Upper lobe of right lung (tissue), 1 donor: Measurements from ENCODE around the gene RAD51C. TPM values are rescaled to one million over a fixed set of nuclear protein-coding genes. Genes with fewer than 3 reads are reported as not detected.
A peak's percentile ranks its signal among the peaks of the same experiment; 100 is the strongest.
"Not testable (repeated sequence)": the region's sequence is repeated elsewhere in the genome, so short reads cannot be mapped to it uniquely, and the experiment has no call there.

Source experiments
- ATAC-seq: fragments of 200-7000 bp; cut with Tn5 transposase; one replicate; pipeline ENCODE4 v1.9.1; 2020; ENCODE audit warnings: mild to moderate bottlenecking, moderate library complexity
- DNase-seq: peaks from one replicate; pipeline ENCODE4 v3.0.0-alpha.2; 2020
- H3K27ac ChIP-seq: fragments of 200-600 bp; one replicate; pipeline ENCODE4 v1.8.0; 2022
- H3K27me3 ChIP-seq: fragments of 200-600 bp; one replicate; pipeline ENCODE4 v1.8.0; 2022; ENCODE audit warnings: mild to moderate bottlenecking
- H3K36me3 ChIP-seq: fragments of 200-600 bp; one replicate; pipeline ENCODE4 v1.8.0; 2022
- H3K4me1 ChIP-seq: fragments of 200-600 bp; one replicate; pipeline ENCODE4 v1.8.0; 2022
- H3K4me3 ChIP-seq: fragments of 200-600 bp; one replicate; pipeline ENCODE4 v1.8.0; 2022; ENCODE audit warnings: mild to moderate bottlenecking
- H3K9me3 ChIP-seq: fragments of 200-600 bp; one replicate; pipeline ENCODE4 v1.8.0; 2022
- intact Hi-C: fragments of 100-400 bp; cut with DNase I; formaldehyde crosslinking; loops from one replicate; pipeline ENCODE4 v1.11.0; 2022
- total RNA-seq: library from RNA; stranded (reverse); fragmentation: NEBNext Ultra II Directional; extraction: Animal tissue kit (Norgen Biotek cat#: 25700); gene quantifications from one replicate; pipeline ENCODE4 v1.2.1, GENCODE V29; 2021
- TF ChIP-seq, protein P1 (sequence below): fragments of 200-600 bp; IDR thresholded peaks from one replicate; pipeline ENCODE4 v1.8.0; 2022; ENCODE audit warnings: antibody characterized with exemption
- donor health status: DM: no; HTN: yes; CAD: no; lungs with severe emphysema.

RAD51C gene
- total RNA-seq, 1 donor from 2014 or later: 15.3 TPM

DNA sequence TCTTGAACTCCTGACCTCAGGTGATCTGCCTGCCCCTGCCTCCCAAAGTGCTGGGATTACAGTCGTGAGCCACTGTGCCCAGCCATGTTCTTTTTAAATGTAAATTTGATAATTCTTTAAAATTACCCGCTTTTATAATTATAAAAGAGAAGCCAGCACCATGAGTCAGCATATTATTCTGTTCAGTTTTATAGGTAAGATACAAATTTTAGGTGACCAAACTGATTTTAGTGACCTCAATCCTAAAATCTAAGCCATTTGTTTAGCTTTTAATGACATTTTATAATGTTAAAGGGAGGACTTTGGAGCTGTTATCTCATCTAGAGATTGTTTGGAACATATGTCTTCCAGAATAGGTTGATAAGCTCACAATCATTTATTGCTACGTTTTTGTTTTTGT, 42.4 kb downstream of the RAD51C start:
- ATAC-seq (no peak), DNase-seq (no peak)
- Histone ChIP-seq H3K4me3 (no peak overlapping the region), H3K9me3 (no peaks in the 10 kb centered on the region), H3K27ac (no peak overlapping the region), H3K4me1 (no peaks in the 10 kb centered on the region), H3K27me3 (no peaks in the 10 kb centered on the region), H3K36me3 (peaks cover 4% of the 10 kb centered on the region)
- TF ChIP-seq, protein P1, sequence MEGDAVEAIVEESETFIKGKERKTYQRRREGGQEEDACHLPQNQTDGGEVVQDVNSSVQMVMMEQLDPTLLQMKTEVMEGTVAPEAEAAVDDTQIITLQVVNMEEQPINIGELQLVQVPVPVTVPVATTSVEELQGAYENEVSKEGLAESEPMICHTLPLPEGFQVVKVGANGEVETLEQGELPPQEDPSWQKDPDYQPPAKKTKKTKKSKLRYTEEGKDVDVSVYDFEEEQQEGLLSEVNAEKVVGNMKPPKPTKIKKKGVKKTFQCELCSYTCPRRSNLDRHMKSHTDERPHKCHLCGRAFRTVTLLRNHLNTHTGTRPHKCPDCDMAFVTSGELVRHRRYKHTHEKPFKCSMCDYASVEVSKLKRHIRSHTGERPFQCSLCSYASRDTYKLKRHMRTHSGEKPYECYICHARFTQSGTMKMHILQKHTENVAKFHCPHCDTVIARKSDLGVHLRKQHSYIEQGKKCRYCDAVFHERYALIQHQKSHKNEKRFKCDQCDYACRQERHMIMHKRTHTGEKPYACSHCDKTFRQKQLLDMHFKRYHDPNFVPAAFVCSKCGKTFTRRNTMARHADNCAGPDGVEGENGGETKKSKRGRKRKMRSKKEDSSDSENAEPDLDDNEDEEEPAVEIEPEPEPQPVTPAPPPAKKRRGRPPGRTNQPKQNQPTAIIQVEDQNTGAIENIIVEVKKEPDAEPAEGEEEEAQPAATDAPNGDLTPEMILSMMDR: no peak
- intact Hi-C loops: no loop called here

DNA sequence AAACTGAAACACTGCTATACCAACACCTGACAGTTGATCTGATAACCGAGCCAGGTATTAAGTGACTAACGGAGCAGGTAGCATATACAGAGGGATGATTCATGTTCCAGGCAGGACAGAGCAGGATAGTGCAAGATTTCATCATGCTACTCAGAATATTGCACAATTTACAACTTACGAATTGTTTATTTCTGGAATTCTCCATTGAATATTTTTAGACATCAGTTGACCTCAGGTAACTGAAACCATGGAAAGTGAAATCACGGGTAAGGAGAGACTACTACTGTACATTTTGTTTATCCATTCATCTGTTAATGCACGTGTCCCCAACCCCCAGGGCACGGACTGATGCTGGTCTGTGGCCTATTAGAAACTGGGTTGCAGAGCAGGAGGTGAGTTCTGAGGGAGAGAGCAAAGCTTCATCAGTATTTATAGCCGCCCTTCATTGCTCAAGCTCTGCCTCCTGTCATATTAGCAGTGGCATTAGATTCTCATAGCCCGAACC, 48.8 kb downstream of the RAD51C start:
- no peaks in the 10 kb centered on the region for H3K27me3 ChIP-seq
- intact Hi-C loops: no loop called here
- no peak for ATAC-seq

DNA sequence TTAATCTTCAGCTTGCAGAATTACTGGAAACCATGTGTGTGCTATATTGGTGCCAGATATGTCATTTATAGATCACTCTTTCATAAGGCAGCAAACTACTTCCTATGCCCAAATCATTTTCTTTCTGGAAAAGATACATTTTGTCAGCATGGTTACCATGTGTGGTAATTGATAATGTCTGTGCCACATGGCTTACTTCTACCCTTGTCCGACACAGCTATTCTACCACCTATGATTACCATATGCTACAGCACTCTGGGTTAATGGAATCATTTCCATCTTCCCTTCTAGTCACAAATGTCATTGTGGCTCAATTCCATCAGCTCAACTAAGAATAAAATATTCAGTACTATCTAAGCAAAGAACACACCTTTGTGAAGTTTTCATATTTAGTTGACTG, 55.3 kb downstream of the RAD51C start:
- ATAC-seq (no peak), DNase-seq (no peak)
- Histone ChIP-seq H3K27ac (no peak overlapping the region), H3K27me3 (no peaks in the 10 kb centered on the region), H3K36me3 (no peaks in the 10 kb centered on the region), H3K4me1 (no peaks in the 10 kb centered on the region), H3K9me3 (no peaks in the 10 kb centered on the region), H3K4me3 (no peak overlapping the region)
- TF ChIP-seq, protein P1: no peak
- intact Hi-C loops: no loop called here

More for the DNA sequence above, 48.8 kb downstream of the RAD51C start:
- Histone ChIP-seq H3K4me3 (no peak overlapping the region), H3K4me1 (no peaks in the 10 kb centered on the region), H3K27ac (no peak overlapping the region), H3K36me3 (no peaks in the 10 kb centered on the region), H3K9me3 (no peaks in the 10 kb centered on the region)
- DNase-seq: no peak
- TF ChIP-seq, protein P1: no peak

DNA sequence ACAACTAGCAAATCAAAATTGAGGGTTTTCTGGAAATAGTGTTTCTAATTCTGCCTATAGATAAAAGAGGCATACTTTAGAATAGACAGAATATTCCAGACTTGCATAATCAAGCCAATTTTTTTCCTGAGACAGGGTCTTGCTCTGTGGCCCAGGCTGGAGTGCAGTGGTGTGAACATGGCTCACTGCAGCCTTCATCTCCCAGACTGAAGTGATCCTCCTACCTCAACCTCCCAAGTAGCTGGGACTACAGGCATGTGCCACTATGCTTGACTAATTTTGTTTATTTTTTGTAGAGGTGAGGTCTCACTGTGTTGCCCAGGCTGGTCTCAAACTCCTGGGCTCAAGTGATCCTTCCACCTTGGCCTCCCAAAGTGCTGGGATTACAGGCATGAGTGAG, 57.2 kb downstream of the RAD51C start:
- intact Hi-C loops, DNase-seq, H3K9me3 ChIP-seq, H3K4me3 ChIP-seq, H3K36me3 ChIP-seq, H3K27ac ChIP-seq, H3K27me3 ChIP-seq, ATAC-seq, H3K4me1 ChIP-seq: not testable (repeated sequence)

DNA sequence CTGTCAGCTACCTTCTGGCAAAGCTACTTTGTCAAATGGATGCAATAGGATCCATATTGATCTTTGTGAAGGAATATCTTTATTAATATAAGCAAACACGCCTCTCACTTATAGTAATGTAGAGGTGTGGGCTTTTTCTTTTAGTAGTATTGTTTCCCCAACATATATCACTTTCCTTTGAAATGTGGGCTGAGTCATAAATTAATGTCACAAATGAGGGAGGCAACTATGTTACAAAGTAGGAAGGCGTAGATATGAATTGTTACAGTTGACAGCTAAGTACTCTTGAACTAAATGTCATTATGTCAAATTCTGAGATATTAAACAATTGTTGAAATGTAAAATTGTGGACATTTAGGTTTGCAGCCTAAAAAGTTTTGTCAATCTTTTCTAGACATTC, 60.6 kb downstream of the RAD51C start:
- Histone ChIP-seq H3K4me1 (peaks cover 17% of the 10 kb centered on the region), H3K27ac (no peak overlapping the region), H3K4me3 (no peak overlapping the region), H3K9me3 (no peaks in the 10 kb centered on the region), H3K27me3 (peaks cover 34% of the 10 kb centered on the region), H3K36me3 (no peaks in the 10 kb centered on the region)
- TF ChIP-seq, protein P1: no peak
- intact Hi-C loops: no loop called here
- ATAC-seq (no peak), DNase-seq (no peak)

DNA sequence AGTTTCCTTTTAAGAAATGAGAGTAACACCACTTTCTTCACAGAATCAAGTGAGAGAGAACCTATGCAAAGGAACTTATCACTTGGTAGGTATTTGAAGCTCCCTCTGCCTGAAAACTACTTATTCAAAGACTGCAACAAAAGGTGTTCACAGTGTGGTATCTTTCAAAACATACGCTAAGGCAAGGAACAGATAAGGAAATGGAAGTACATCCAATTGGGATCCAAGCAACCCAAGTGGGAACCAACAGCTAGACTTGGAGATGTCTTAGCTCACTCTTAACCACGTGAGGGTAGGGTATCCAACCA, 62.8 kb downstream of the RAD51C start:
- H3K4me3 ChIP-seq: peak overlapping the region; percentile 52
- no peak for DNase-seq
- no peaks in the 10 kb centered on the region for H3K36me3 ChIP-seq
- peaks cover 17% of the 10 kb centered on the region for H3K4me1 ChIP-seq
- no peaks in the 10 kb centered on the region for H3K9me3 ChIP-seq
- no peak overlapping the region for H3K27ac ChIP-seq
- ATAC-seq: no peak
- peaks cover 56% of the 10 kb centered on the region for H3K27me3 ChIP-seq
- TF ChIP-seq, protein P1: no peak
- intact Hi-C loops: no loop called here
